Prostate gland (tissue), 2 donors: ENCODE measurements around the gene CIT. TPM values are rescaled to one million over a fixed set of nuclear protein-coding genes. Genes with fewer than 3 reads are reported as not detected.

Experiments used
- DNase-seq: peaks from one replicate; pipeline ENCODE4 v3.0.0-alpha.2; 2019; ENCODE audit warnings: low spot score
- H3K27ac ChIP-seq, 2 donors: fragments of 200-600 bp; sonication (generic); 2 replicates each; pipeline ENCODE4 v1.5.1; 2017 to 2019
- H3K27me3 ChIP-seq: fragments of 200-600 bp; sonication (generic); replicated peaks from 2 replicates; pipeline ENCODE4 v1.5.1; 2019; ENCODE audit not compliant: insufficient read depth
- H3K36me3 ChIP-seq, 2 donors: fragments of 200-600 bp; sonication (generic); 1 replicate in 1 of 2; 2 replicates in 1 of 2; pipeline versions ENCODE4 v1.5.1 to v1.8.1; 2017 to 2019
- H3K4me1 ChIP-seq: fragments of 200-600 bp; sonication (generic); replicated peaks from 2 replicates; pipeline ENCODE4 v1.5.1; 2019
- H3K4me3 ChIP-seq, 2 donors: fragments of 200-600 bp; sonication (generic); 2 replicates each; pipeline ENCODE4 v1.5.1; 2017 to 2019
- H3K9me3 ChIP-seq: fragments of 200-600 bp; sonication (generic); 2 replicates; pipeline ENCODE4 v1.5.1; 2017
- CTCF ChIP-seq, 4 experiments: fragments of 200-600 bp in 2 of 4; fragments of 450-650 bp in 2 of 4; sonication (generic) in 2 of 4; IDR thresholded peaks; 1 replicate in 3 of 4; 2 replicates in 1 of 4; pipeline ENCODE4 v1.5.1; 2016 to 2019; ENCODE audit warnings: antibody characterized with exemption in 4 of 4, mild to moderate bottlenecking in 2 of 4, moderate library complexity in 2 of 4
- POLR2A ChIP-seq: fragments of 450-650 bp; IDR thresholded peaks from one replicate; pipeline ENCODE4 v1.6.1; 2016; ENCODE audit warnings: antibody characterized with exemption, mild to moderate bottlenecking
- POLR2AphosphoS5 ChIP-seq: sonication (generic); formaldehyde crosslinking; IDR thresholded peaks from one replicate; pipeline ENCODE4 v1.6.1; 2017; ENCODE audit warnings: antibody characterized with exemption
- WGBS: methylation state at CpG from one replicate; pipeline ENCODE4 v1.1.5; 2018; 5-methylcytosine and 5-hydroxymethylcytosine counted together
- intact Hi-C: fragments of 100-400 bp; cut with DNase I; formaldehyde crosslinking; loops from one replicate; pipeline ENCODE4 v1.14.2; 2022
- total RNA-seq, 2 donors: library from RNA; depleted of rRNA; stranded (reverse); fragments of >200 nt; gene quantifications; one replicate each; pipeline ENCODE4 v1.1.0, GENCODE V29; 2016

CIT gene
- total RNA-seq, 2 donors from 2014 or later = 2.6 to 13.1 TPM

- no peaks in the 10 kb centered on the region for H3K36me3 ChIP-seq
- no peak overlapping the region for H3K4me3 ChIP-seq
- no peaks in the 10 kb centered on the region for H3K4me1 ChIP-seq
- no peaks in the 10 kb centered on the region for H3K27me3 ChIP-seq
- WGBS = 79% methylated on average over 4 of the region's 4 CpGs
- DNase-seq = no peak
- intact Hi-C loops = no loop called here
- no peaks in the 10 kb centered on the region for H3K9me3 ChIP-seq
- H3K27ac ChIP-seq = no peak overlapping the region
- TF ChIP-seq POLR2AphosphoS5 = no peak
Measured at GRCh38 chr12:119772431-119772830, 104.7 kb downstream of the CIT start.

GRCh38 chr12:119770146-119770545 lies 107.0 kb downstream of the CIT start:
- H3K36me3 ChIP-seq = no peaks in the 10 kb centered on the region
- 92% methylated on average over 5 of the region's 5 CpGs for WGBS
- intact Hi-C loops = no loop called here

GRCh38 chr12:119762619-119763018 lies 114.5 kb downstream of the CIT start:
- WGBS = 95% methylated on average over 4 of the region's 4 CpGs
- TF ChIP-seq POLR2AphosphoS5 (no peak), POLR2A (no peak), CTCF (IDR thresholded peaks at IDR 0.05) (no peak)
- Histone ChIP-seq H3K36me3 (no peaks in the 10 kb centered on the region), H3K9me3 (no peaks in the 10 kb centered on the region), H3K4me3 (no peak overlapping the region), H3K4me1 (no peaks in the 10 kb centered on the region), H3K27ac (no peak overlapping the region), H3K27me3 (no peaks in the 10 kb centered on the region)
- intact Hi-C loops = no loop called here
- DNase-seq = no peak

More at GRCh38 chr12:119770146-119770545, 107.0 kb downstream of the CIT start:
- no peak for TF ChIP-seq CTCF (IDR thresholded peaks at IDR 0.05)
- TF ChIP-seq POLR2AphosphoS5 = no peak
- TF ChIP-seq POLR2A = no peak
- no peaks in the 10 kb centered on the region for H3K27me3 ChIP-seq
- H3K9me3 ChIP-seq = no peaks in the 10 kb centered on the region
- H3K4me1 ChIP-seq = no peaks in the 10 kb centered on the region
- H3K4me3 ChIP-seq = no peak overlapping the region
- DNase-seq = no peak
- H3K27ac ChIP-seq = no peak overlapping the region

- Histone ChIP-seq H3K4me1 (no peaks in the 10 kb centered on the region), H3K27ac (no peak overlapping the region), H3K36me3 (no peaks in the 10 kb centered on the region), H3K9me3 (no peaks in the 10 kb centered on the region), H3K4me3 (no peak overlapping the region), H3K27me3 (no peaks in the 10 kb centered on the region)
- WGBS = 92% methylated on average over 4 of the region's 4 CpGs
- intact Hi-C loops = no loop called here
- no peak for TF ChIP-seq POLR2AphosphoS5
- TF ChIP-seq POLR2A = no peak
- no peak for TF ChIP-seq CTCF (IDR thresholded peaks at IDR 0.05)
- DNase-seq = no peak
Measured at GRCh38 chr12:119758722-119759121, 118.4 kb downstream of the CIT start.

- Histone ChIP-seq H3K27me3 (no peaks in the 10 kb centered on the region), H3K36me3 (no peaks in the 10 kb centered on the region), H3K4me1 (no peaks in the 10 kb centered on the region), H3K4me3 (no peak overlapping the region), H3K9me3 (no peaks in the 10 kb centered on the region), H3K27ac (no peak overlapping the region)
- intact Hi-C loops = no loop called here
- no peak for DNase-seq
- WGBS = 97% methylated on average over 2 of the region's 2 CpGs
- TF ChIP-seq POLR2A (no peak), POLR2AphosphoS5 (no peak), CTCF (IDR thresholded peaks at IDR 0.05) (no peak)
Measured at GRCh38 chr12:119758234-119758633, 118.9 kb downstream of the CIT start.
